ENCODE data around the gene PBLD. TPM values are rescaled to one million over a fixed set of nuclear protein-coding genes. Genes with fewer than 3 reads are reported as not detected.

The PBLD gene
- total and polyA plus RNA-seq, 7 donors: 0.77 to 2.9 (median 1.9) TPM

DNA sequence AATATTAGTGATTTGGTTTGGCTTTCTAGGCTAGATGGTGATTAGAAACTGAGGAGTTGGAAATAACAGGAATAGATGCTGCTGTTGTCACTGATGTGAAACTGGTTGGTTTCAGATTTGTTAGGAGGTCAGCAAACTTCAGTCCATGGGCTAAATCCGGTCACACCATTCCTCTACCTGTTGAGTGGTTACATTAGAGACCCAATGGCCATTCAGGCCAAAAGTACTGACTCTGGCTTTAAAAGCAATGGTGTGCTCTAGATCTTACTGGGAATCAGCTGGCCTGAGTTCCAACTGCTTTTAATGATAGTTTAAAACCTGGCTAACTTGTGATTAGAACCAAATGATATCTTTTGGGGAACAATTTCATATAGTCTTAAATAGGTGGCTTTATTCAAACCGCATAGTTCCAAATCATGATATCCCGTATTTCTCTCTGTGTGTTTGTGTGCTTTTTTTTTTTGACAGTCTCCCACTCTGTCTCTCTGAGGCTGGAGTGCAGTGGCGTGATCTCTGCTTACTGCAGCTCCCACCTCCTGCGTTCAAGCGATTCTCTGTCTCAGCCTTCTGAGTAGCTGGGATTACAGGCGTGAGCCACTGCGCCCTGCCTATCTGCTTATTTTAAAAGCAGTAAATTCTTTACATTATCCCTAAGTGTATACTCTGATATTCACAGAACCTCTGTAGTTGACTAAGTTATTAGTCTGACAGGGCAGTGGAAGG lies 7.8 kb upstream of the PBLD start:
- Histone ChIP-seq H3K4me3 (no peak overlapping the region), H3K36me3 (ENCODE audit: insufficient read depth in 1 of 2, low read depth in 1 of 2) (peaks cover 8 to 75% of the 10 kb centered on the region in 2 donors), H3K9me3 (no peaks in the 10 kb centered on the region), H3K27ac (no peak overlapping the region), H3K4me1 (peaks cover 35% of the 10 kb centered on the region), H3K27me3 (ENCODE audit: insufficient read depth in 3 of 3, low read length in 2 of 3) (no peaks in the 10 kb centered on the region)
- intact Hi-C loops (cut with DNase I): no loop called here
- WGBS, 3 donors: 92 to 93% (median 93%) methylated on average over 8 of the region's 8 CpGs
- TF ChIP-seq, protein P1, sequence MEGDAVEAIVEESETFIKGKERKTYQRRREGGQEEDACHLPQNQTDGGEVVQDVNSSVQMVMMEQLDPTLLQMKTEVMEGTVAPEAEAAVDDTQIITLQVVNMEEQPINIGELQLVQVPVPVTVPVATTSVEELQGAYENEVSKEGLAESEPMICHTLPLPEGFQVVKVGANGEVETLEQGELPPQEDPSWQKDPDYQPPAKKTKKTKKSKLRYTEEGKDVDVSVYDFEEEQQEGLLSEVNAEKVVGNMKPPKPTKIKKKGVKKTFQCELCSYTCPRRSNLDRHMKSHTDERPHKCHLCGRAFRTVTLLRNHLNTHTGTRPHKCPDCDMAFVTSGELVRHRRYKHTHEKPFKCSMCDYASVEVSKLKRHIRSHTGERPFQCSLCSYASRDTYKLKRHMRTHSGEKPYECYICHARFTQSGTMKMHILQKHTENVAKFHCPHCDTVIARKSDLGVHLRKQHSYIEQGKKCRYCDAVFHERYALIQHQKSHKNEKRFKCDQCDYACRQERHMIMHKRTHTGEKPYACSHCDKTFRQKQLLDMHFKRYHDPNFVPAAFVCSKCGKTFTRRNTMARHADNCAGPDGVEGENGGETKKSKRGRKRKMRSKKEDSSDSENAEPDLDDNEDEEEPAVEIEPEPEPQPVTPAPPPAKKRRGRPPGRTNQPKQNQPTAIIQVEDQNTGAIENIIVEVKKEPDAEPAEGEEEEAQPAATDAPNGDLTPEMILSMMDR (IDR thresholded peaks at IDR 0.05): no peak
- ATAC-seq (no peak), DNase-seq (no peak)

DNA sequence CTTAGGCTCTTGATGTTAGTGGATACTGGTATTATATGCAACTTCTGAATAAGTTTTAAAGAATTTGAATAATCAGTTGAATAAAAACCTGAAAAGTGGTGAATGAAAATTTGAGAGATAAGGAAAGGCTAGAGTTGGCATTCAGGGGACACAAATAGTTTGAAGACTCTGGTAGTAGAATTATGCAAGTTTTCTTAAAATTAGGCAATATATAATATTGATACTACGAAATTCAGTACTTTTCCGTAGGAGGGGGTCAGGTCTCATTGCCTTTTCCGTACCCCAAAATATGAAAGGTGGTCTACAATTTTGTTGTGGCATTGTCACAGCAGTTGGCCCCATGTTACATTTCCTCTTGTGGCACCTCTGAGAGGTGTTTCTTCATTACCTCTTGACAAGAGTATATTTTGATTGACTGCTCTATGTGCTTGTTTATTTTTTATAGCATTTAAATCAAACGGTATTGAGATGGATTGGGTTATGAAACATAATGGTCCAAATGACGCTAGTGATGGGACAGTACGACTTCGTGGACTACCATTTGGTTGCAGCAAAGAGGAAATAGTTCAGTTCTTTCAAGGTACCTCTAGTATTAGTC lies 4.1 kb upstream of the PBLD start:
- H3K36me3 ChIP-seq (ENCODE audit: insufficient read depth in 1 of 2, low read depth in 1 of 2): peaks cover 8 to 39% of the 10 kb centered on the region in 2 donors
- intact Hi-C loops (cut with DNase I): loop anchor here (10.0 kb wide), 1 partner anchor 262 kb away; the partner anchor contains the start of gene HERC4 (in 2 of the 2)
- WGBS, 3 donors: 64 to 73% (median 67%) methylated on average over 7 of the region's 7 CpGs
- no peaks in the 10 kb centered on the region for H3K27me3 ChIP-seq (ENCODE audit: insufficient read depth in 3 of 3, low read length in 2 of 3)
- no peak for ATAC-seq
- no peak for DNase-seq
- peak overlapping the region; percentile 93 for H3K4me3 ChIP-seq
- TF ChIP-seq, protein P1 (IDR thresholded peaks at IDR 0.05): no peak
- H3K27ac ChIP-seq: no peak overlapping the region
- no peaks in the 10 kb centered on the region for H3K9me3 ChIP-seq
- H3K4me1 ChIP-seq: peaks cover 41% of the 10 kb centered on the region

DNA sequence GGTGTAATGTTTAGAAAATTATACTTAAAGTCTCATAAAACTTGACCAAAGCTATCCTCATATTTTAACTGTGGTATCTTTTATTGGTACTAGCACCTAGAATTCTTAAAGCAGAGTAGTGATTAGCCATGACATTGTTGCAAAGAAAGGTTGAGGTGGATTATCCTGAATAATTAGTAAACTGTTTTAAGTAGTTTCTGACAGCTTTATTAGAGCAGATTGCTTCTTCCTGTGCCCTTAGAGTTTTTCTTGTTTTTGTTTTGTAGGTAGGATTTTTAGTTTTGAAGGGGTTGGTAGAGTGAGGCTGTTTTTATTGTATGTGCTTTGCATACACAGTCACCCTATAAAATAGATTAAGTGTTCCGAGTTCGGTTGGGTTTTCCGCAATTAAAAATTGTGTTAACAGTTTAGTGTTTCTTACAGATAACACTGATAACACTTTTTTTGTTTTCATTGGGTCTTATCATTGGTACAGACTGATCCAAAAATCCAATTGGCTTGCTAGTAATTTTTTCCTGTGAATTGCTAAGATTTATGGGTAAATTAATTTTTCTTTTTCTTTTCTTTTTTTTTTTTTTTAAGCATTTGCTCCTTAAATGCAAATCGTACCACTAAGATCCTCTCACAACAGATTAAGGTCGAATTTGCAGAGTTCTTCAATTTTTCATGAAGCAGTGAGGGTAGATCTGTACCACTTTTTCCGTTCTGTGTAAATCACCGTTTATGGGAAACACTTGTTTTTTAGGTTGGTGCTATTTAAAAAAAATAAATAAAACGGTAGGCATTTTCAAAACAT lies 2.1 kb upstream of the PBLD start:
- TF ChIP-seq, protein P1 (IDR thresholded peaks at IDR 0.05): no peak
- ATAC-seq: no peak
- Histone ChIP-seq H3K27me3 (ENCODE audit: insufficient read depth in 3 of 3, low read length in 2 of 3) (no peaks in the 10 kb centered on the region), H3K4me1 (peaks cover 45% of the 10 kb centered on the region), H3K36me3 (ENCODE audit: insufficient read depth in 1 of 2, low read depth in 1 of 2) (peaks cover 0 to 19% of the 10 kb centered on the region in 2 donors), H3K4me3 (peak overlapping the region; percentile 93), H3K27ac (peak overlapping the region; percentile 5), H3K9me3 (no peaks in the 10 kb centered on the region)
- intact Hi-C loops (cut with DNase I): loop anchor here (10.0 kb wide), 1 partner anchor 260 kb away; the partner anchor contains the start of gene HERC4 (in 2 of the 2)
- no peak for DNase-seq
- 11 to 16% (median 12%) methylated on average over 8 of the region's 8 CpGs for WGBS, 3 donors

DNA sequence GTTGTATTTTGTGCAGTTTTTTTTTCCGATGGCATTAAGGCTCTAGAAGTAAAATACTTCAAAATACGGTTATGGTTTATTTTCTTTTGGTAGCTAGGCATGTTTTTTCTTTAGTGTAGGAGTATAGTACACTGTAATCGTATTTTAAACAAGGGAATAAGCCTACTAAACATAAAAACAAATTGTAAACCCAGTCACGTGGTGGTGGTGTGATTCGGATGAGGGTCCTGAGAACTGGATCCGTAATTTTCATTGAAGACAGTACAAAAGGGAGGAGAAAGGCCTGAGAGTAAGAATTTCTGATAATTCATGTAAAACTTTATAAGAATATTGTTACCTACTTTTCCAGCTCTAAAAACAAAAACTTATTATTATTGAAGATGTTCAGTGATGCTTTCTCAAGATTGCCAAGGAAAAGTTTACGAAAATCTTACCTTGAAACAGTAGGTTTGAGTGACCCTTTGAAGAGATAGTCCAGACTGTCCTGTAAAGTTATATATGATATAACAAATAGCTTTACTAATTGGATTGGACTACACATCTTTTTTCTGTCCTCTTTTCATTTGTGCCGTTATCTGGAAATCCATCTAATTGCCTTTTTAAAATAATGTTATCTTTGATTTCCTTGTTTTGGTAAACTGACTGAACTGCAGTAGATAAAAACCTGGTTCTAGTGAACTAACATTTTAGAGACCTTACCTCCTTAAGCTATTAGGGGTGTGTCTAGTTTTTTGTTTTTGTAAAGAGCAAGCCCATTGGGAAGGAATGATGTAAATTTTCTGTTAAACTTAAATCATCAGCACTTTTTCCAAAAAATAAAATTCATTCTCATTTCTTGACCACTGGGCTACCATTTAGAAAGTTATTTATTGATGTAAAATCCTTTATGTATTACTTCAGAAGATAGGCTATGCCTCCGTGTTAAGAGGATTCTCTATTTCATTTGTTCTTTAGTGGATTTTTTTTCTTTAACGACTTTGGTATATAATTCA lies 1.0 kb upstream of the PBLD start:
- H3K4me1 ChIP-seq: peaks cover 45% of the 10 kb centered on the region

More for the DNA sequence above, 1.0 kb upstream of the PBLD start:
- Histone ChIP-seq H3K36me3 (ENCODE audit: insufficient read depth in 1 of 2, low read depth in 1 of 2) (peaks cover 0 to 8% of the 10 kb centered on the region in 2 donors), H3K9me3 (no peaks in the 10 kb centered on the region), H3K27me3 (ENCODE audit: insufficient read depth in 3 of 3, low read length in 2 of 3) (no peaks in the 10 kb centered on the region), H3K4me3 (peak overlapping the region; percentile 93), H3K27ac (peak overlapping the region; percentile 95)
- ATAC-seq (no peak), DNase-seq (no peak)
- TF ChIP-seq, protein P1 (IDR thresholded peaks at IDR 0.05): no peak
- intact Hi-C loops (cut with DNase I): loop anchor here (10.0 kb wide), 1 partner anchor 259 kb away; the partner anchor contains the start of gene HERC4 (in 2 of the 2)
- 3 to 5% (median 3%) methylated on average over 10 of the region's 10 CpGs for WGBS, 3 donors

Measured in psoas muscle (tissue), 8 donors.